ENCODE measurements around the gene SNX30.
"Not testable (repeated sequence)": the region's sequence is repeated elsewhere in the genome, so short reads cannot be mapped to it uniquely, and the experiment has no call there.

DNA sequence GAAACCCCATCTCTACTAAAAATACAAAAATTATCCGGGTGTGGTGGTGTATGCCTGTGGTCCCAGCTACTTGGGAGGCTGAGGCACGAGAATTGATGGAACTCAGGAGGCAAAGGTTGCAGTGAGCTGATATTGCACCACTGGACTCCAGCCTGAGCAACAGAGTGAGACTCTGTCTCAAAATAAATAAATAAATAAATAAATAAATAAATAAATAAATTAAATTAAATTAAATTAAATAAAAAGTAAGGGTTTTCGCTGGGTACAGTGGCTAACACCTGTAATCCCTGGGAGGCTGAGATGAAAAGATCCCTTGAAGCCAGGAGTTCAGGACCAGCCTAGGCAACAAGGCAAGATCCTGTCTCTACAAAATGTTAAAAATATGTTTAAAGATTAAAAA lies 27.8 kb upstream of the SNX30 start:
- not testable (repeated sequence) for TF ChIP-seq SP1 (IDR thresholded peaks at IDR 0.05); TARDBP (IDR thresholded peaks at IDR 0.05); ZNF384 (IDR thresholded peaks at IDR 0.05); ARNT (IDR thresholded peaks at IDR 0.05); SUZ12 (IDR thresholded peaks at IDR 0.05); HDGF (IDR thresholded peaks at IDR 0.05; ENCODE audit: borderline replicate concordance); FOXM1 (IDR thresholded peaks at IDR 0.05; ENCODE audit: borderline replicate concordance); L3MBTL2 (conservative IDR thresholded peaks at IDR 0.05)

Measured in HEK293T (cell line).